Endothelial cell of umbilical vein (primary cell): Measurements from ENCODE around the gene NPPC.

Experiments used
- FOS ChIP-seq: IDR thresholded peaks from 2 replicates; pipeline ENCODE4 v1.6.1; 2011; ENCODE audit warnings: mild to moderate bottlenecking, low read length, moderate library complexity, borderline replicate concordance; ENCODE audit not compliant: insufficient read depth
- GATA2 ChIP-seq: IDR thresholded peaks from 2 replicates; pipeline ENCODE4 v1.7.0; 2011; ENCODE audit warnings: low read depth, mild to moderate bottlenecking, moderate library complexity, mixed read lengths, low read length; ENCODE audit not compliant: insufficient read length, insufficient read depth
- POLR2A ChIP-seq: IDR thresholded peaks from 2 replicates; pipeline ENCODE4 v1.6.1; 2012; ENCODE audit warnings: low read depth, mild to moderate bottlenecking, control low read depth, low read length

- TF ChIP-seq FOS (no peak), GATA2 (no peak), POLR2A (no peak)
Measured at GRCh38 chr2:231947694-231948093, 21.5 kb upstream of the NPPC start.
